ENCODE data around the gene SPAG16. TPM values are rescaled to one million over a fixed set of nuclear protein-coding genes. Genes with fewer than 3 reads are reported as not detected.

The SPAG16 gene
- total and polyA plus RNA-seq, 12 donors: 8.4 to 28.3 (median 19.1) TPM

DNA sequence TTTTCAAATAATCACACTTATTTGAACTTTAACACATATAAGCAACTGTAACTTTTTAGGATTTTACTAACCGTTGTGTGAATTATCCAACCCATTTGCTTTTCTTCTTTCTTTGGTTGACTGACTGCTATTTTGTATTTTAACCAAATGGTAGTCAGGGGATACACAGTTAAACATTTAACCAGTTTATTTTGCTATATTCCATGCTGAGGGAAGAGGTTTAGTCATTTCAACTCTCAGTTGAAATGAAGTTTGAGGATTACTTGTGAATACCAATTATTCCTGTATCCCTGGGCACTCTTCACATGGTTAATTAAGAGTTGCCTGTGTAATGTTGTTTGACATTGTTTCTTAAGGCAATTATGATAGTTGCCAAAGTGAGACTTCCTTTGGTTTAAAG lies 1.9 kb downstream of the SPAG16 start:
- intact Hi-C loops (cut with DNase I): no loop called here
- Histone ChIP-seq H3K27ac (no peak overlapping the region), H3K4me1 (peaks cover 0 to 28% (median 20%) of the 10 kb centered on the region in 9 donors), H3K4me3 (no peak overlapping the region), H3K27me3 (no peaks in the 10 kb centered on the region), H3K36me3 (no peaks in the 10 kb centered on the region), H3K9me3 (no peaks in the 10 kb centered on the region)
- DNase-seq: no peak
- TF ChIP-seq, protein P1, sequence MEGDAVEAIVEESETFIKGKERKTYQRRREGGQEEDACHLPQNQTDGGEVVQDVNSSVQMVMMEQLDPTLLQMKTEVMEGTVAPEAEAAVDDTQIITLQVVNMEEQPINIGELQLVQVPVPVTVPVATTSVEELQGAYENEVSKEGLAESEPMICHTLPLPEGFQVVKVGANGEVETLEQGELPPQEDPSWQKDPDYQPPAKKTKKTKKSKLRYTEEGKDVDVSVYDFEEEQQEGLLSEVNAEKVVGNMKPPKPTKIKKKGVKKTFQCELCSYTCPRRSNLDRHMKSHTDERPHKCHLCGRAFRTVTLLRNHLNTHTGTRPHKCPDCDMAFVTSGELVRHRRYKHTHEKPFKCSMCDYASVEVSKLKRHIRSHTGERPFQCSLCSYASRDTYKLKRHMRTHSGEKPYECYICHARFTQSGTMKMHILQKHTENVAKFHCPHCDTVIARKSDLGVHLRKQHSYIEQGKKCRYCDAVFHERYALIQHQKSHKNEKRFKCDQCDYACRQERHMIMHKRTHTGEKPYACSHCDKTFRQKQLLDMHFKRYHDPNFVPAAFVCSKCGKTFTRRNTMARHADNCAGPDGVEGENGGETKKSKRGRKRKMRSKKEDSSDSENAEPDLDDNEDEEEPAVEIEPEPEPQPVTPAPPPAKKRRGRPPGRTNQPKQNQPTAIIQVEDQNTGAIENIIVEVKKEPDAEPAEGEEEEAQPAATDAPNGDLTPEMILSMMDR (IDR thresholded peaks at IDR 0.05): no peak
- no peak for ATAC-seq
- WGBS, 2 donors: 92 to 94% methylated on average over 1 of the region's 1 CpG

- H3K27me3 ChIP-seq: no peaks in the 10 kb centered on the region
- DNase-seq: no peak
- WGBS, 2 donors: 61 to 70% methylated on average over 2 of the region's 2 CpGs
- H3K36me3 ChIP-seq: no peaks in the 10 kb centered on the region
- no peaks in the 10 kb centered on the region for H3K9me3 ChIP-seq
- TF ChIP-seq, protein P1 (IDR thresholded peaks at IDR 0.05): no peak
- peaks cover 0 to 22% (median 14%) of the 10 kb centered on the region in 9 donors for H3K4me1 ChIP-seq
- ATAC-seq: no peak
- intact Hi-C loops (cut with DNase I): no loop called here
- no peak overlapping the region for H3K27ac ChIP-seq
- H3K4me3 ChIP-seq: no peak overlapping the region
Measured at GRCh38 chr2:213288913-213289700, 4.8 kb downstream of the SPAG16 start.

DNA sequence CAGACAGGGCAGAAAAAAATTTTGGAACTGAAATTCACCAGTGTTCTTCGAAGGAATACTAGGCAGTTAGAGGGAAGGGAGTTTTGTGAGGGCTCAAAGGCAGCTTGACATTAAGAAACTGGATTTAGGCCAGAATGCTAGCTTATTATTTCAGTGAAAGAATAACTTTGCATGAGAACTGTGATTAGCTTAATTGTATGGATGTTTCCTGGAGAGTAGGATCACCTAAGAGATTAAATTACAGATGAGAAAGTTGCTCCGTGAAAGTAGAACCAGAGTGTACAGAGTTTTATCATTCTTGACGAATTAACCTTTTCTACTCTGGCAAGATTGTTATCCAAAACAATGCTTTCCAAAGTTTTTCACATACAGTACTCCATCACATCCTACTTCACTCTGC lies 6.2 kb downstream of the SPAG16 start:
- Histone ChIP-seq H3K4me1 (peaks cover 0 to 12% (median 2%) of the 10 kb centered on the region in 9 donors), H3K9me3 (no peaks in the 10 kb centered on the region), H3K36me3 (no peaks in the 10 kb centered on the region), H3K27me3 (no peaks in the 10 kb centered on the region), H3K27ac (no peak overlapping the region), H3K4me3 (no peak overlapping the region)
- no peak for DNase-seq
- intact Hi-C loops (cut with DNase I): no loop called here
- 81 to 83% methylated on average over 3 of the region's 3 CpGs for WGBS, 2 donors
- no peak for ATAC-seq
- TF ChIP-seq, protein P1 (IDR thresholded peaks at IDR 0.05): no peak

- 84 to 88% methylated on average over 5 of the region's 5 CpGs for WGBS, 2 donors
- Histone ChIP-seq H3K9me3 (no peaks in the 10 kb centered on the region), H3K27me3 (no peaks in the 10 kb centered on the region), H3K27ac (no peak overlapping the region), H3K4me3 (no peak overlapping the region), H3K36me3 (peaks cover 0 to 49% (median 0%) of the 10 kb centered on the region in 9 donors), H3K4me1 (no peaks in the 10 kb centered on the region)
- ATAC-seq (no peak), DNase-seq (no peak)
- intact Hi-C loops (cut with DNase I): no loop called here
- TF ChIP-seq, protein P1 (IDR thresholded peaks at IDR 0.05): no peak
Measured at GRCh38 chr2:213296270-213296669, 12.0 kb downstream of the SPAG16 start.

Measured in heart right ventricle (tissue), 16 donors.